ENCODE measurements around the gene MAP4K1. TPM values are rescaled to one million over a fixed set of nuclear protein-coding genes. Genes with fewer than 3 reads are reported as not detected.
A peak's percentile ranks its signal among the peaks of the same experiment; 100 is the strongest.

MAP4K1 gene
- total and polyA plus RNA-seq, 2 of the 13 experiments (the other 11 are each of a cell fraction or from before 2014, with no cell fraction given) = 0.24 to 0.89 TPM

DNA sequence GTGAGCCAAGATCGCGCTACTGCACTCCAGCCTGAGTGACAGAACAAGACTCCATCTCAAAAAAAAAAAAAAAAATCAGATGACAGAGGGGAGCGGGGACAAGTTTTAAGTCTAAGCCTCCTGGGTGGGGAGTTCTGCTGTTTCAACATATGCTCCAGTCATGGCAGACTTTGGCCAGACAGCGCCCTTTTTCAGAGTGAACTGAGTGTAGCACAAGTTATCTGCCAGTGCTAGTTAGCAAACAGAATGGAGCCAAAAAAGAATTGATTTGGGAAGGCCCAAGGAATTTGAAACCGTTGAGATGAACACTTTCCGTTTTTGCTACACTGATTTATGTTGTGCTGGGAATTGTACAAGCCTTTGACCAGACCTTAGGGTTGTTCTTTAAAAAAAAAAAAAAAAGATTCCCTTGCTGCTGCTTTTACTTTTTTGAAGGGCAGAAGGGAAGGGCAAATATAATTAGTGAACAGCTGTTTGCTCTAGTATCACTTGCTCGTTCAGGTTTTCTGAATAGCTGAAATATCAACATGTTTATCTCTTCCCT is 35.3 kb upstream of the MAP4K1 start (continued):
- TF ChIP-seq, protein P1, sequence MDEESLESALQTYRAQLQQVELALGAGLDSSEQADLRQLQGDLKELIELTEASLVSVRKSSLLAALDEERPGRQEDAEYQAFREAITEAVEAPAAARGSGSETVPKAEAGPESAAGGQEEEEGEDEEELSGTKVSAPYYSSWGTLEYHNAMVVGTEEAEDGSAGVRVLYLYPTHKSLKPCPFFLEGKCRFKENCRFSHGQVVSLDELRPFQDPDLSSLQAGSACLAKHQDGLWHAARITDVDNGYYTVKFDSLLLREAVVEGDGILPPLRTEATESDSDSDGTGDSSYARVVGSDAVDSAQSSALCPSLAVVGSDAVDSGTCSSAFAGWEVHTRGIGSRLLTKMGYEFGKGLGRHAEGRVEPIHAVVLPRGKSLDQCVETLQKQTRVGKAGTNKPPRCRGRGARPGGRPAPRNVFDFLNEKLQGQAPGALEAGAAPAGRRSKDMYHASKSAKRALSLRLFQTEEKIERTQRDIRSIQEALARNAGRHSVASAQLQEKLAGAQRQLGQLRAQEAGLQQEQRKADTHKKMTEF (CRISPR knock-in tag; IDR thresholded peaks at IDR 0.05) = peak; percentile 65
- TF ChIP-seq, protein P2, sequence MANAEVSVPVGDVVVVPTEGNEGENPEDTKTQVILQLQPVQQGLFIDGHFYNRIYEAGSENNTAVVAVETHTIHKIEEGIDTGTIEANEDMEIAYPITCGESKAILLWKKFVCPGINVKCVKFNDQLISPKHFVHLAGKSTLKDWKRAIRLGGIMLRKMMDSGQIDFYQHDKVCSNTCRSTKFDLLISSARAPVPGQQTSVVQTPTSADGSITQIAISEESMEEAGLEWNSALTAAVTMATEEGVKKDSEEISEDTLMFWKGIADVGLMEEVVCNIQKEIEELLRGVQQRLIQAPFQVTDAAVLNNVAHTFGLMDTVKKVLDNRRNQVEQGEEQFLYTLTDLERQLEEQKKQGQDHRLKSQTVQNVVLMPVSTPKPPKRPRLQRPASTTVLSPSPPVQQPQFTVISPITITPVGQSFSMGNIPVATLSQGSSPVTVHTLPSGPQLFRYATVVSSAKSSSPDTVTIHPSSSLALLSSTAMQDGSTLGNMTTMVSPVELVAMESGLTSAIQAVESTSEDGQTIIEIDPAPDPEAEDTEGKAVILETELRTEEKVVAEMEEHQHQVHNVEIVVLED (CRISPR knock-in tag; IDR thresholded peaks at IDR 0.05; ENCODE audit: borderline replicate concordance) = no peak
- TF ChIP-seq, protein P3, sequence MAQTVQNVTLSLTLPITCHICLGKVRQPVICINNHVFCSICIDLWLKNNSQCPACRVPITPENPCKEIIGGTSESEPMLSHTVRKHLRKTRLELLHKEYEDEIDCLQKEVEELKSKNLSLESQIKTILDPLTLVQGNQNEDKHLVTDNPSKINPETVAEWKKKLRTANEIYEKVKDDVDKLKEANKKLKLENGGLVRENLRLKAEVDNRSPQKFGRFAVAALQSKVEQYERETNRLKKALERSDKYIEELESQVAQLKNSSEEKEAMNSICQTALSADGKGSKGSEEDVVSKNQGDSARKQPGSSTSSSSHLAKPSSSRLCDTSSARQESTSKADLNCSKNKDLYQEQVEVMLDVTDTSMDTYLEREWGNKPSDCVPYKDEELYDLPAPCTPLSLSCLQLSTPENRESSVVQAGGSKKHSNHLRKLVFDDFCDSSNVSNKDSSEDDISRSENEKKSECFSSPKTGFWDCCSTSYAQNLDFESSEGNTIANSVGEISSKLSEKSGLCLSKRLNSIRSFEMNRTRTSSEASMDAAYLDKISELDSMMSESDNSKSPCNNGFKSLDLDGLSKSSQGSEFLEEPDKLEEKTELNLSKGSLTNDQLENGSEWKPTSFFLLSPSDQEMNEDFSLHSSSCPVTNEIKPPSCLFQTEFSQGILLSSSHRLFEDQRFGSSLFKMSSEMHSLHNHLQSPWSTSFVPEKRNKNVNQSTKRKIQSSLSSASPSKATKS (CRISPR knock-in tag; IDR thresholded peaks at IDR 0.05) = no peak
- no peak for TF ChIP-seq ZNF563 (CRISPR knock-in tag; IDR thresholded peaks at IDR 0.05)
- peak; percentile 26; the same call in 1 of the 2 replicates for TF ChIP-seq POLR2G (IDR thresholded peaks at IDR 0.05; ENCODE audit: low read depth, low read length)
- no peak for TF ChIP-seq SMC3 (IDR thresholded peaks at IDR 0.05; ENCODE audit: low read length)
- TF ChIP-seq FOSL2 (CRISPR knock-in tag; IDR thresholded peaks at IDR 0.05) = peak; percentile 57
- TF ChIP-seq, protein P4, sequence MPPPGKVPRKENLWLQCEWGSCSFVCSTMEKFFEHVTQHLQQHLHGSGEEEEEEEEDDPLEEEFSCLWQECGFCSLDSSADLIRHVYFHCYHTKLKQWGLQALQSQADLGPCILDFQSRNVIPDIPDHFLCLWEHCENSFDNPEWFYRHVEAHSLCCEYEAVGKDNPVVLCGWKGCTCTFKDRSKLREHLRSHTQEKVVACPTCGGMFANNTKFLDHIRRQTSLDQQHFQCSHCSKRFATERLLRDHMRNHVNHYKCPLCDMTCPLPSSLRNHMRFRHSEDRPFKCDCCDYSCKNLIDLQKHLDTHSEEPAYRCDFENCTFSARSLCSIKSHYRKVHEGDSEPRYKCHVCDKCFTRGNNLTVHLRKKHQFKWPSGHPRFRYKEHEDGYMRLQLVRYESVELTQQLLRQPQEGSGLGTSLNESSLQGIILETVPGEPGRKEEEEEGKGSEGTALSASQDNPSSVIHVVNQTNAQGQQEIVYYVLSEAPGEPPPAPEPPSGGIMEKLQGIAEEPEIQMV (CRISPR knock-in tag; IDR thresholded peaks at IDR 0.05; ENCODE audit: low read depth) = no peak
- TF ChIP-seq, protein P5, sequence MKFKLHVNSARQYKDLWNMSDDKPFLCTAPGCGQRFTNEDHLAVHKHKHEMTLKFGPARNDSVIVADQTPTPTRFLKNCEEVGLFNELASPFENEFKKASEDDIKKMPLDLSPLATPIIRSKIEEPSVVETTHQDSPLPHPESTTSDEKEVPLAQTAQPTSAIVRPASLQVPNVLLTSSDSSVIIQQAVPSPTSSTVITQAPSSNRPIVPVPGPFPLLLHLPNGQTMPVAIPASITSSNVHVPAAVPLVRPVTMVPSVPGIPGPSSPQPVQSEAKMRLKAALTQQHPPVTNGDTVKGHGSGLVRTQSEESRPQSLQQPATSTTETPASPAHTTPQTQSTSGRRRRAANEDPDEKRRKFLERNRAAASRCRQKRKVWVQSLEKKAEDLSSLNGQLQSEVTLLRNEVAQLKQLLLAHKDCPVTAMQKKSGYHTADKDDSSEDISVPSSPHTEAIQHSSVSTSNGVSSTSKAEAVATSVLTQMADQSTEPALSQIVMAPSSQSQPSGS (CRISPR knock-in tag; IDR thresholded peaks at IDR 0.05) = 0 out of 2 replicates have a peak, but pooled peaks have one; percentile 31
- TF ChIP-seq, protein P6, sequence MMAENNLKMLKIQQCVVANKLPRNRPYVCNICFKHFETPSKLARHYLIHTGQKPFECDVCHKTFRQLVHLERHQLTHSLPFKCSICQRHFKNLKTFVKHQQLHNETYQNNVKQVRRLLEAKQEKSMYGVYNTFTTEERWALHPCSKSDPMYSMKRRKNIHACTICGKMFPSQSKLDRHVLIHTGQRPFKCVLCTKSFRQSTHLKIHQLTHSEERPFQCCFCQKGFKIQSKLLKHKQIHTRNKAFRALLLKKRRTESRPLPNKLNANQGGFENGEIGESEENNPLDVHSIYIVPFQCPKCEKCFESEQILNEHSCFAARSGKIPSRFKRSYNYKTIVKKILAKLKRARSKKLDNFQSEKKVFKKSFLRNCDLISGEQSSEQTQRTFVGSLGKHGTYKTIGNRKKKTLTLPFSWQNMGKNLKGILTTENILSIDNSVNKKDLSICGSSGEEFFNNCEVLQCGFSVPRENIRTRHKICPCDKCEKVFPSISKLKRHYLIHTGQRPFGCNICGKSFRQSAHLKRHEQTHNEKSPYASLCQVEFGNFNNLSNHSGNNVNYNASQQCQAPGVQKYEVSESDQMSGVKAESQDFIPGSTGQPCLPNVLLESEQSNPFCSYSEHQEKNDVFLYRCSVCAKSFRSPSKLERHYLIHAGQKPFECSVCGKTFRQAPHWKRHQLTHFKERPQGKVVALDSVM (CRISPR knock-in tag; IDR thresholded peaks at IDR 0.05) = 0 out of 2 replicates have a peak, but pooled peaks have one; percentile 19
- peak; percentile 43 for TF ChIP-seq MED1 (CRISPR knock-in tag; IDR thresholded peaks at IDR 0.05)
- TF ChIP-seq SALL1 (CRISPR knock-in tag; IDR thresholded peaks at IDR 0.05) = 0 out of 2 replicates have a peak, but pooled peaks have one; percentile 13
- TF ChIP-seq PHF20 (CRISPR knock-in tag; IDR thresholded peaks at IDR 0.05) = no peak
- peak; percentile 46; the same call in 1 of the 2 replicates for TF ChIP-seq CEBPB (IDR thresholded peaks at IDR 0.05; ENCODE audit: borderline replicate concordance, low read depth, low read length)
- TF ChIP-seq ZBTB7B (CRISPR knock-in tag; IDR thresholded peaks at IDR 0.05) = peak; percentile 51; the same call in 1 of the 2 replicates
- TF ChIP-seq PHF5A (CRISPR knock-in tag; IDR thresholded peaks at IDR 0.05; ENCODE audit: low read depth, unreplicated experiment) = no peak
- peak; percentile 50 for TF ChIP-seq CEBPG (CRISPR knock-in tag; IDR thresholded peaks at IDR 0.05)
- TF ChIP-seq RCOR2 (CRISPR knock-in tag; IDR thresholded peaks at IDR 0.05) = peak; percentile 44; the same call in 1 of the 2 replicates

All from HepG2 (cell line).